GM19328 (cell line): Measurements from ENCODE around the gene IGFL3.
"Not testable (repeated sequence)": the region's sequence is repeated elsewhere in the genome, so short reads cannot be mapped to it uniquely, and the experiment has no call there.

Experiments used
- ATAC-seq: cut with Tn5 transposase; IDR thresholded peaks from one replicate; pipeline ENCODE4 v1.9.1; 2021; ENCODE audit warnings: mild to moderate bottlenecking, moderate library complexity; ENCODE audit not compliant: unreplicated experiment

The IGFL3 gene

DNA sequence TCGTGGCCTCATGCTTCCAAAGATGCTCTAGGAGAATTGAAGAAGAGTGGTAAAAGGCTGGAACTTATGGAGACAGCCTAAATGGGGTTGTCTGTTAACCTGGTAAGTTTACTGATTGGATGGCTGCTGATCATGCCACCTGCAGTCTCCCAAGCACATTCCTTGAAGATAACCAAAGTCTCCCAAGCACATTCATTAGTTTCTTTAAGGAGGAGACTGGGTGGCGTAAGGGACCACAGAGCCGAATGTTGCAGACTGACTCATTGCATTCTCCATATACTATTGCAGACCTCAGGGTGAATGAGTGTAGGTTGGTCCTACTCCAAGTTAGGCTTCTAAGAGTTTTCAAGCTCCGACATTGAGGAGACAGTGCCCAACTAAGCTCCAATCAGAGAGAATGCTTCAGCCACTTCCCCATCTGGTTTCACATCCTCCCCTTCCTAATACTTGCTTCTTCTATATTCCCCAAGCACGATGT, at the start of gene IGFL3:
Gene IGFL3 (minus strand): TSS at position 51 of the 478 bp plus-strand sequence. CDS start 39 bp downstream, at position 12.
- ATAC-seq: no peak

DNA sequence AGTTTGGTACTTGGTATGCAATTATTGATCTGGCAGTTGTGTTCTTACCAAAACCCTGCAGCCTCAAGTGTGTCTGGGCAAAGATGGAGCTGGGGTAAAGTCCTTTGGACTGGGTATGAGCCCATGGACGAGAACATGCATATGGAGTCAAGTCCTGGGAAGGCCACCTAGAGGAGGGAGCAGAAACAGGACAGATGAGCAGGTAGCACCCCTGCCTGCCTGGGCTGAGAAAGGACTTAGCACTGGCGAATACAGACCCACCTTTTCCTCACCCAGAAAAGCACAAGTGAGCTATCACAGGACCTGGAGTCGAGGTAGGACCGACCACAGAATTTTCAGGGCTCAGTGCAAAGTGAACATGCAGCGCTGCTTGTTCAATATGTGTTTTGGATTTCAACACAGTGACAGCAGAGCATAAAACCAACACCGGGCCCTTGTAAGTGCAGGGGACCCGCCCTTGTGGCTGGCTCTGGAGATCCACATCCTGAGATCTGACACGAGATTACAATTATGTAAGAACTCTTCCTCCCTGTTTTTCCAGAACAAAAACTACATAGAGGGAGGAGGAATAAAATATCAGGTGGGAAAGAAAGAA, 49.5 kb upstream of the IGFL3 start:
- ATAC-seq: no peak

DNA sequence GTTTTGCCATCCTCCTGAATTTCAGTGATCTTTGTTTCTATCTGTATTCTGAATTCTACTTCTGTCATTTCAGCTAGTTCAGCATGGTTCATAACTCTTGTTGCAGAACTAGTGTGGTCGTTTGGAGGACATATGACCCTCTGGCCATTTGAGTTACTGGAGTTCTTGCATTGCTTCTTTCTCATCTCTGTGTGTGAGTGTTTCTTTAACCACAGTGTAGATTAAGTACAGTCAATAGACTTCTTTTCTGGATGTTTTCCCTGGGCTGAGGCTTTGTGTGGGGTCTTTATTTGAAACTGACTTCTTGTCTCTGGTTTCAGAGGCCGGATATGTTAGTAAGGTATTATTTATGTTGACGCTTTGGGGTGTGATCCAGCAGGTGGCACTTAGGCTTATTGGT, 38.2 kb upstream of the IGFL3 start:
- ATAC-seq: no peak

GRCh38 chr19:46161642-46162257, 37.3 kb upstream of the IGFL3 start:
- not testable (repeated sequence) for ATAC-seq

DNA sequence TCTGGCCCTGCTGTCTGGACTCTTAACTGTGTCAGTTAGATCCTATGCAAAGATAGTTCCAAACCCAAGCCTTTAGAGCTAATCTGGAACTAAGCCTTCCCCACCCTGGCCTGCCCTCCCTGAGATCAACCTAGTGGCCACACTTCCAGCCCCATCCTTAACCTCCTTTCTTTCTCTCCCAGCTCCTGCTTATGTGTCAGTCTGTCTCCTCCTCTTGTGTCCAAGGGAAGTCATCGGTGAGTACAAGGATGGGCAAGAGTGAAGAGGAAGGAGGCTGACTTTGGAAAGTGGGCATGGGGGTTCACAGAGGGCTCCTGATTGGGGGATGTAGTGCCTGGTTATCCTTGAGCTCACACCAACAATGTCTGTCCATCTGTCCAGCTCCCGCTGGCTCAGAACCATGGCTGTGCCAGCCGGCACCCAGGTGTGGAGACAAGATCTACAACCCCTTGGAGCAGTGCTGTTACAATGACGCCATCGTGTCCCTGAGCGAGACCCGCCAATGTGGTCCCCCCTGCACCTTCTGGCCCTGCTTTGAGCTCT, 35.8 kb upstream of the IGFL3 start:
- ATAC-seq: no peak

DNA sequence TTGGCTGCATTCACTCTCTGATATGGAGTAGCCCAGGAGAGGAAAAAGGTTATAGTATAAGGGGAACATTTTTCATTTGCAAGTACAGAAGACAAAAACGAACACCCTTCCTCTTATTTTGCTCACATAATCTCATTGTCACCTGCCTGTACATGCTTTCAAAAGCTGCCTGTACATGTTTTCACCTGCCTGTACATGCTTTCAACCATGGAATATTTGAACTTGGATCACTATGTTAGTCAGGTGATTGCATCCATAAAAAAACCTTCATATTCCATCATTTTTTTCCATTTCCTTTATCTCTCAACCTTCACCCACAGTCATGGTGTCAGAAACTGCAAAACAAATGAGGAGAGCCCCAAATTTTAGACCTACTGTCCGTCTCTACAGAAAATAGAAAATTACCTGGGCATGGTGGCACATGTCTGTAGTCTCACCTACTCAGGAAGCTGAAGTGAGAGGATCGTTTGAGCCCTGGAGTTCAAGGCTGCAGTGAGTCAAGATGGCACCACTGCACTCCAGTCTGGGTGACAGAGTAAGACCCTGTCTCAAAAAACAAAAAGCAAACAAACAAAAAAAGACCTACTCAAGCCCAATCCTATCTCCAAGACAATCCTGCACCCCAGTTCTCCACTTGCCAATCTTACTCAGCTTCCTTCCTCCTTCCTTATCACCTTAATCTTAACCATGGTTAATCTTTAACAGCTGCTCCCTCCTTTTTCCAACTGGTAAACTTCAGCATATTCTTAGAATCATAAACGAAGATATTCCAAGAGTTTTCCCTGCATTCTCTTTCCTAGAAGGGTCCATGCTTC, 35.1 kb upstream of the IGFL3 start:
- ATAC-seq: no peak

- no peak for ATAC-seq
Observed at GRCh38 chr19:46155237-46155636, 30.7 kb upstream of the IGFL3 start.

DNA sequence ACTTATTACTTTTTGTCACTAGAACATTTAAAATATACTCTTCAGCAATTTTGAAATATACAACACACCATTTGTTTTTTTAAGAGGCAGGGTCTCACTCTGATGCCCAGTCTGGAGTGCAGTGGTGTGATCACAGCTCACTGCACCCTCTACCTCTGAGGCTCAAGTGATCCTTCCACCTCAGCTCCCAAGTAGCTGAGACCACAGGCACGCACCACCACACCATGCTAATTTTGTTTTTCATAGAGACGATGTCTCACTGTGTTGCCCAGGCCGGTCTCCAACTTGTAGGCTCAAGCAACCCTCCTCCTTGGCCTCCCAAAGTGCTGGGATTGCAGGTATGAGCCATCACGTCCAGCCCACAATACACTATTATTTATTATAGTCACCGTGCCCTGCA, 26.1 kb upstream of the IGFL3 start:
- ATAC-seq: no peak

- ATAC-seq: no peak
Observed at GRCh38 chr19:46147791-46148288, 23.4 kb upstream of the IGFL3 start, which contains the start of gene IGFL2. Gene IGFL2 (plus strand): TSS chr19:46148238. CDS start chr19:46148279, 41 bp downstream.

GRCh38 chr19:46147166-46147740, 22.8 kb upstream of the IGFL3 start:
- ATAC-seq: no peak

GRCh38 chr19:46144756-46145155, 20.3 kb upstream of the IGFL3 start:
- no peak for ATAC-seq

- ATAC-seq: no peak
Observed at GRCh38 chr19:46142294-46142693, 17.8 kb upstream of the IGFL3 start.

DNA sequence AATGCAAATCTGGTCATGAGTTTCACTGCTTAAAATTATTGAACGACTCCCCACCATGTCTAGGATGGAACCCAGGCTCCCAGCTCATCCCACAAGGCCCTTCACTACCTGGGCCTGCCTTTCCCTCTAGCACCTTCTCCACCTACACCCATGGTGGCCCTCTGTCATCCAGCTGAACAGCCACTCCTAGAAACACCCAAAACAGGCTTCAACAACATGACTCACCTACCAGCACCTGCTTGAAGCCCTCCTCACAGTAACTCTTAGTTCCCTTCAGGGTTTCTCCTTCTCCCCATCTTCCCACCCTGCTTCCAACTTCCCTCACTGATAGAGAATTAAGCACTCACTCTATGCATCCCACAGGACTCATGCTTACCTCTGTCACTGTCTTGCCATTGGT, 16.9 kb upstream of the IGFL3 start:
- ATAC-seq: no peak

GRCh38 chr19:46137915-46138473, 13.5 kb upstream of the IGFL3 start:
- no peak for ATAC-seq

DNA sequence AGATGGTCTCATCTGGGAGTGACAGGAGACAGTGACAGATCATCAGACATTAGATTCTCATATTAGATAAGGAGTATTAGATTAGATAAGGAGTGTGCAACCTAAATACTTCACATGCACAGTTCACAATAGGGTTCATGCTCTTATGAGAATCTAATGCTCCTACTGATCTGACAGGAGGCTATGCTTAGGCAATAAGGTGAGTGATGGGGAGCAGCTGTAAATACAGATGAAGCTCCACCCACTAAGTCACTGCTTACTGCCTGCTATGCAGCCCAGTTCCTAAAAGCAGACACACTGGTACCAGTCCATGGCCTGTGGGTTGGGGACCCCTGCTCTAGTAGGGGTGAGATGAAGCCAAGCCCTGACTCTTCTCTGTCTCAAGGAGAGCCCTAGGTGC, 10.0 kb upstream of the IGFL3 start:
- no peak for ATAC-seq

- ATAC-seq: no peak
Observed at GRCh38 chr19:46133777-46134241, 9.3 kb upstream of the IGFL3 start.

GRCh38 chr19:46133101-46133627, 8.7 kb upstream of the IGFL3 start:
- ATAC-seq: no peak

GRCh38 chr19:46132508-46133100, 8.1 kb upstream of the IGFL3 start:
- ATAC-seq: no peak

GRCh38 chr19:46131485-46132143, 7.1 kb upstream of the IGFL3 start:
- no peak for ATAC-seq
